K562 (cell line): ENCODE measurements around the gene DMD. TPM values are rescaled to one million over a fixed set of nuclear protein-coding genes. Genes with fewer than 3 reads are reported as not detected.
"Not testable (repeated sequence)": the region's sequence is repeated elsewhere in the genome, so short reads cannot be mapped to it uniquely, and the experiment has no call there.

ENCODE experiments used
- ATAC-seq: fragments of 200-7000 bp; cut with Tn5 transposase; 3 replicates; pipeline ENCODE4 v1.9.1; 2020; ENCODE audit warnings: moderate library complexity
- BruUV-seq: library from RNA; stranded (reverse); fragments of 400-500 nt; replicated peaks from 2 replicates; lab custom pipeline; 2021; lab: Mats Ljungman, UMichigan
- CTCF ChIA-PET: fragments of 300-600 bp; formaldehyde crosslinking; extraction: SDS; loops from one replicate; lab custom pipeline; 2021; ENCODE audit warnings: low intra/inter-chr PET ratio; lab: Yijun Ruan, JAX
- POLR2A ChIA-PET: fragments of 300-600, 350-650 bp; sonication (Branson Sonifier 250); formaldehyde crosslinking; extraction: SDS; loops from one replicate; lab custom pipeline; 2021; ENCODE audit warnings: antibody characterized with exemption, inconsistent platforms; lab: Yijun Ruan, JAX
- DNase-seq, 4 experiments: peaks; one replicate each; pipeline versions ENCODE4 v3.0.0 to v3.0.0-alpha.2; 2011 to 2018; ENCODE audit warnings: low spot score in 3 of 4, mixed read lengths in 3 of 4; ENCODE audit errors: extremely low read depth in 1 of 4
- FAIRE-seq: peaks from 2 replicates; lab custom pipeline; 2011; peaks lifted over from hg19 to GRCh38; lab: Jason Lieb, UNC
- H2AFZ ChIP-seq: 2 replicates; pipeline ENCODE4 v1.6.0; 2011; ENCODE audit warnings: low read depth, low read length, control low read depth, inconsistent platforms
- H3K27ac ChIP-seq: fragments of 200-600 bp; 3 replicates; pipeline ENCODE4 v1.8.0; 2011; ENCODE audit warnings: low read depth, mild to moderate bottlenecking, control low read depth, inconsistent platforms, low read length, moderate library complexity, mixed read lengths; ENCODE audit errors: extremely low read depth
- H3K27me3 ChIP-seq, 2 experiments: fragments of 300-600 bp in 1 of 2; 2 replicates in 1 of 2; 3 replicates in 1 of 2; pipeline versions ENCODE4 v1.6.0 to v1.8.0; 2011; ENCODE audit warnings: inconsistent platforms in 2 of 2, low read length in 2 of 2, mild to moderate bottlenecking in 1 of 2, mixed read lengths in 1 of 2, moderate library complexity in 1 of 2; ENCODE audit not compliant: control insufficient read depth in 2 of 2, insufficient read depth in 2 of 2
- H3K36me3 ChIP-seq: fragments of 300-600 bp; 3 replicates; pipeline ENCODE4 v1.8.0; 2011; ENCODE audit warnings: mild to moderate bottlenecking, low read length, inconsistent platforms; ENCODE audit not compliant: control insufficient read depth, insufficient read depth
- H3K4me1 ChIP-seq, 2 experiments: fragments of 200-600 bp in 1 of 2; replicated peaks in 1 of 2; 2 replicates in 1 of 2; 3 replicates in 1 of 2; pipeline versions ENCODE4 v1.5.1 to v1.8.0; 2011; ENCODE audit warnings: inconsistent platforms in 2 of 2, low read length in 2 of 2, mild to moderate bottlenecking in 1 of 2, mixed read lengths in 1 of 2, moderate library complexity in 1 of 2; ENCODE audit not compliant: control insufficient read depth in 2 of 2, insufficient read depth in 2 of 2
- H3K4me2 ChIP-seq: 2 replicates; pipeline ENCODE4 v1.6.1; 2011; ENCODE audit warnings: low read length, control low read depth, inconsistent platforms, mixed read lengths; ENCODE audit not compliant: insufficient read depth
- H3K4me3 ChIP-seq: fragments of 200-600 bp; sonication (generic), shearing (Covaris generic); 2 replicates; pipeline ENCODE4 v1.5.1; 2016; ENCODE audit warnings: control low read depth, inconsistent platforms
- H3K79me2 ChIP-seq: fragments of 200-600 bp; 3 replicates; pipeline ENCODE4 v1.8.0; 2011; ENCODE audit warnings: low read length, inconsistent platforms; ENCODE audit not compliant: control insufficient read depth, insufficient read depth
- H3K9ac ChIP-seq, 2 experiments: 2 replicates each; pipeline versions ENCODE4 v1.6.0 to v1.6.1; 2011; ENCODE audit warnings: low read depth in 2 of 2, low read length in 2 of 2, control low read depth in 1 of 2, inconsistent platforms in 1 of 2, mild to moderate bottlenecking in 1 of 2, mixed read lengths in 1 of 2; ENCODE audit not compliant: insufficient read depth in 1 of 2
- H3K9me1 ChIP-seq: one replicate; pipeline ENCODE4 v1.6.0; 2011; ENCODE audit warnings: inconsistent platforms, mild to moderate bottlenecking, low read length, moderate library complexity; ENCODE audit not compliant: control insufficient read depth, insufficient read depth
- H3K9me3 ChIP-seq: replicated peaks from 2 replicates; pipeline ENCODE4 v1.5.1; 2011; ENCODE audit warnings: low read depth, low read length, inconsistent platforms; ENCODE audit not compliant: control insufficient read depth, insufficient read depth
- H4K20me1 ChIP-seq: replicated peaks from 2 replicates; pipeline ENCODE4 v1.6.1; 2011; ENCODE audit warnings: low read length, inconsistent platforms, mixed read lengths; ENCODE audit not compliant: control insufficient read depth, insufficient read depth
- BRF1 ChIP-seq: IDR thresholded peaks from 3 replicates; pipeline ENCODE4 v1.6.1; 2011; ENCODE audit warnings: borderline replicate concordance, mild to moderate bottlenecking; ENCODE audit not compliant: insufficient read length; ENCODE audit errors: extremely low read depth
- CTBP1 ChIP-seq: fragments of 450-650 bp; IDR thresholded peaks from 2 replicates; pipeline ENCODE4 v1.6.1; 2016; ENCODE audit warnings: borderline replicate concordance
- FOXP1 ChIP-seq: sonication (generic); formaldehyde crosslinking; IDR thresholded peaks from 2 replicates; pipeline ENCODE4 v1.8.0; 2022; ENCODE audit warnings: mild to moderate bottlenecking, missing genetic modification reagents
- HMBOX1 ChIP-seq: sonication (generic); IDR thresholded peaks from 2 replicates; pipeline ENCODE4 v1.6.1; 2016
- HNRNPK ChIP-seq: fragments of 200-400 bp; formaldehyde crosslinking; IDR thresholded peaks from one replicate; pipeline ENCODE4 v1.6.1; 2018; ENCODE audit warnings: mild to moderate bottlenecking, low read depth, low read length; ENCODE audit not compliant: poor library complexity, severe bottlenecking
- POLR2A ChIP-seq: fragments of 450-650 bp; conservative IDR thresholded peaks from 2 replicates; pipeline ENCODE4 v1.6.1; 2016
- ZNF384 ChIP-seq: IDR thresholded peaks from 2 replicates; pipeline ENCODE4 v1.6.1; 2012; ENCODE audit warnings: low read depth, low read length, improper control_type of control experiment
- ZNF436 ChIP-seq: fragments of 250-450, 450-650 bp; sonication (Bioruptor Pico); formaldehyde crosslinking; IDR thresholded peaks from 2 replicates; pipeline ENCODE4 v1.7.0; 2020; ENCODE audit warnings: mild to moderate bottlenecking
- WGBS: fragments of 100-300 bp; shearing (Covaris generic); methylation state at CpG from one replicate; pipeline ENCODE4 v1.1.6; 2016; ENCODE audit warnings: low coverage, mixed read lengths; ENCODE audit not compliant: insufficient coverage; ENCODE audit errors: missing lambda C conversion rate; 5-methylcytosine and 5-hydroxymethylcytosine counted together
- in situ Hi-C: fragments of 300-500 bp; cut with MboI; formaldehyde crosslinking; loops from 4 replicates; pipeline ENCODE4 v1.15.0; 2018; ENCODE audit warnings: inconsistent platforms, mixed read lengths
- intact Hi-C: fragments of 100-400 bp; cut with micrococcal nuclease; formaldehyde crosslinking; loops from 2 replicates; pipeline ENCODE4 v1.14.2; 2022
- polyA plus RNA-seq, 8 experiments: library from polyadenylated mRNA; depleted of rRNA in 4 of 8; stranded (reverse) in 5 of 8; unstranded in 3 of 8; fragments of >200 nt; fragmentation: Nextera tagmentation in 2 of 8; fragmentation: Illumina TruSeq in 1 of 8; extraction: Ambion mirVana in 2 of 8; extraction: Trizol in 1 of 8; gene quantifications; 2 replicates each; pipeline versions ENCODE4 v1.2.1 to v1.2.3, GENCODE V29; 2011 to 2014; ENCODE audit warnings: inconsistent platforms in 1 of 8, missing spikeins in 1 of 8
- total RNA-seq, 7 experiments: library from RNA; depleted of rRNA in 6 of 7; stranded (reverse); fragments of >200 nt in 6 of 7; fragmentation: Illumina TruSeq in 2 of 7; extraction: Trizol in 2 of 7; gene quantifications; 2 replicates each; pipeline versions ENCODE4 v1.2.1 to v1.2.3, GENCODE V29; 2011 to 2021; ENCODE audit warnings: low replicate concordance in 1 of 7
- TF ChIP-seq, protein P1 (sequence below): IDR thresholded peaks from 2 replicates; pipeline ENCODE4 v1.6.1; 2014; ENCODE audit warnings: antibody characterized with exemption
- TF ChIP-seq, protein P2 (sequence below): fragments of 450-650 bp; formaldehyde crosslinking; IDR thresholded peaks from 2 replicates; pipeline ENCODE4 v1.4.0; 2020; ENCODE audit warnings: mild to moderate bottlenecking, moderate library complexity

Gene DMD
- total and polyA plus RNA-seq, 9 of the 15 experiments (the other 6 are each of a cell fraction or from before 2014, with no cell fraction given): 3.8 to 20.4 (median 11.4) TPM

- TF ChIP-seq, protein P1, sequence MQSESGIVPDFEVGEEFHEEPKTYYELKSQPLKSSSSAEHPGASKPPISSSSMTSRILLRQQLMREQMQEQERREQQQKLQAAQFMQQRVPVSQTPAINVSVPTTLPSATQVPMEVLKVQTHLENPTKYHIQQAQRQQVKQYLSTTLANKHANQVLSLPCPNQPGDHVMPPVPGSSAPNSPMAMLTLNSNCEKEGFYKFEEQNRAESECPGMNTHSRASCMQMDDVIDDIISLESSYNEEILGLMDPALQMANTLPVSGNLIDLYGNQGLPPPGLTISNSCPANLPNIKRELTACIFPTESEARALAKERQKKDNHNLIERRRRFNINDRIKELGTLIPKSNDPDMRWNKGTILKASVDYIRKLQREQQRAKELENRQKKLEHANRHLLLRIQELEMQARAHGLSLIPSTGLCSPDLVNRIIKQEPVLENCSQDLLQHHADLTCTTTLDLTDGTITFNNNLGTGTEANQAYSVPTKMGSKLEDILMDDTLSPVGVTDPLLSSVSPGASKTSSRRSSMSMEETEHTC: no peak
- TF ChIP-seq FOXP1: no peak
Observed at GRCh38 chrX:31932769-31933168, 1278.6 kb downstream of the DMD start (continued).

GRCh38 chrX:31932320-31932719, 1279.0 kb downstream of the DMD start:
- H3K36me3 ChIP-seq, H3K79me2 ChIP-seq, BruUV-seq, H3K9me3 ChIP-seq, intact Hi-C loops, DNase-seq, H3K27ac ChIP-seq, FAIRE-seq, H2AFZ ChIP-seq, H3K9me1 ChIP-seq, H3K27me3 ChIP-seq, POLR2A ChIA-PET, H3K4me3 ChIP-seq, H4K20me1 ChIP-seq, H3K4me1 ChIP-seq, ATAC-seq, CTCF ChIA-PET, in situ Hi-C loops, H3K9ac ChIP-seq, H3K4me2 ChIP-seq: not testable (repeated sequence)
- WGBS: 2% methylated on average over 11 of the region's 11 CpGs

DNA sequence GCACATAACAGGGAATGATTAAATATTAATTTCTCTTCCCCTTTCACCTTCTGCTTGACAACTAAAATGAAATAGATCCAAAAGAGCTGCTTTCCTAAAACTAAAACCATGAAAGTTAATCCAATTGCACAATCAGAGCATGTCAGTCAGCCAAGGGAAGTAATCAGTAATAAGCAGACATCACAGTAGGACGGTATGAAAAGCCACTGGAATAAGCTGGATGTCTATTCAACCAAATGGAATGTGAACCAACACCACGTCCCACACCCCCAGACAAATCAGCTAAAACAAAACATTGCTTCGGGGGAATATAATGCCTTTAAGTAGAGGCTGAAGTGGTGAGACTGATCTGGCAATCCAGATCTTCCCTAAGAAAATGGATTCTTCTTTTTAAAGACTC, 1280.1 kb downstream of the DMD start:
- ChIA-PET CTCF (no interaction called here), POLR2A (no interaction called here)
- Histone ChIP-seq H3K4me2 (no peak overlapping the region), H3K27ac (no peak overlapping the region), H3K9me1 (no peaks in the 10 kb centered on the region), H4K20me1 (no peaks in the 10 kb centered on the region), H3K9ac (no peak overlapping the region), H3K27me3 (no peaks in the 10 kb centered on the region), H3K4me1 (no peaks in the 10 kb centered on the region), H3K79me2 (no peaks in the 10 kb centered on the region), H3K9me3 (no peaks in the 10 kb centered on the region), H3K36me3 (no peaks in the 10 kb centered on the region), H3K4me3 (no peak overlapping the region), H2AFZ (no peak overlapping the region)
- no peak for FAIRE-seq
- BruUV-seq: no TSS peak
- intact Hi-C loops: no loop called here
- no peak for DNase-seq
- no peak for ATAC-seq
- in situ Hi-C loops: no loop called here
- WGBS: 4% methylated on average over 3 of the region's 3 CpGs
- TF ChIP-seq HMBOX1 (no peak), HNRNPK (no peak), ZNF436 (CRISPR knock-in tag) (no peak), ZNF384 (no peak), POLR2A (no peak), BRF1 (no peak), CTBP1 (no peak)
- TF ChIP-seq, protein P2, sequence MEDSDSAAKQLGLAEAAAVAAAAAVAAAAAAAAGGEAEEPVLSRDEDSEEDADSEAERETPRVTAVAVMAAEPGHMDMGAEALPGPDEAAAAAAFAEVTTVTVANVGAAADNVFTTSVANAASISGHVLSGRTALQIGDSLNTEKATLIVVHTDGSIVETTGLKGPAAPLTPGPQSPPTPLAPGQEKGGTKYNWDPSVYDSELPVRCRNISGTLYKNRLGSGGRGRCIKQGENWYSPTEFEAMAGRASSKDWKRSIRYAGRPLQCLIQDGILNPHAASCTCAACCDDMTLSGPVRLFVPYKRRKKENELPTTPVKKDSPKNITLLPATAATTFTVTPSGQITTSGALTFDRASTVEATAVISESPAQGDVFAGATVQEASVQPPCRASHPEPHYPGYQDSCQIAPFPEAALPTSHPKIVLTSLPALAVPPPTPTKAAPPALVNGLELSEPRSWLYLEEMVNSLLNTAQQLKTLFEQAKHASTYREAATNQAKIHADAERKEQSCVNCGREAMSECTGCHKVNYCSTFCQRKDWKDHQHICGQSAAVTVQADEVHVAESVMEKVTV (CRISPR knock-in tag): no peak
